Omental fat pad (tissue), 4 donors: ENCODE data around the gene OTX1. TPM values are rescaled to one million over a fixed set of nuclear protein-coding genes. Genes with fewer than 3 reads are reported as not detected.
"Not testable (repeated sequence)": the region's sequence is repeated elsewhere in the genome, so short reads cannot be mapped to it uniquely, and the experiment has no call there.

Source experiments
- ATAC-seq: fragments of 150-250 bp; one replicate; pipeline ENCODE4 v1.9.1; 2016; ENCODE audit warnings: mild to moderate bottlenecking, moderate library complexity; ENCODE audit not compliant: low FRiP score
- DNase-seq: peaks from one replicate; pipeline ENCODE4 v3.0.0-alpha.2; 2019; ENCODE audit warnings: low spot score
- total RNA-seq, 4 donors: library from RNA; depleted of rRNA; stranded (reverse); fragments of >200 nt; gene quantifications; one replicate each; pipeline ENCODE4 v1.1.0, GENCODE V29; 2016
- TF ChIP-seq, protein P1 (sequence below), 3 donors: fragments of 450-650 bp; IDR thresholded peaks; one replicate each; pipeline ENCODE4 v1.5.1; 2016 to 2017; ENCODE audit warnings: antibody characterized with exemption in 3 of 3, mild to moderate bottlenecking in 3 of 3, moderate library complexity in 2 of 3

The OTX1 gene
- total RNA-seq, 4 donors from 2014 or later, result 0.37 TPM; not detected in 3

DNA sequence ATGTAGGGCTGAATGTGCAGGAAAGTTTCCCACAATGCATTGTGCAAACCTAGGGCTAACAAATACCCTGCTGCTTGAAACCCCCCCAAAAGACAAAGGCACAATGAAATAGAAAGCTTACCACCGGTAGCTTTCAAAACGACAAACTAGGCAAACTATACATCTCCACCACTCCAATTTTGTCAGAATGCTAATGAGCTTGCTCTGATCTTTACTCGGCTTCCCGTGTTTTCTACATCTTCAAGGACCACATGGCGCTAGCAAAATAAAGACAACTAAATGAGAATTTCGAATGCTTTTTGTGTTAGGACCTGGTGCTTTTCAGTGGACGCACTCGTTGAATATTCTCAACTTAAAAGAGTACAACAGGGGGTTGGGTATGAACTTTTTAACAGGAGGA lies 37.2 kb upstream of the OTX1 start:
- no peak for ATAC-seq
- TF ChIP-seq, protein P1, sequence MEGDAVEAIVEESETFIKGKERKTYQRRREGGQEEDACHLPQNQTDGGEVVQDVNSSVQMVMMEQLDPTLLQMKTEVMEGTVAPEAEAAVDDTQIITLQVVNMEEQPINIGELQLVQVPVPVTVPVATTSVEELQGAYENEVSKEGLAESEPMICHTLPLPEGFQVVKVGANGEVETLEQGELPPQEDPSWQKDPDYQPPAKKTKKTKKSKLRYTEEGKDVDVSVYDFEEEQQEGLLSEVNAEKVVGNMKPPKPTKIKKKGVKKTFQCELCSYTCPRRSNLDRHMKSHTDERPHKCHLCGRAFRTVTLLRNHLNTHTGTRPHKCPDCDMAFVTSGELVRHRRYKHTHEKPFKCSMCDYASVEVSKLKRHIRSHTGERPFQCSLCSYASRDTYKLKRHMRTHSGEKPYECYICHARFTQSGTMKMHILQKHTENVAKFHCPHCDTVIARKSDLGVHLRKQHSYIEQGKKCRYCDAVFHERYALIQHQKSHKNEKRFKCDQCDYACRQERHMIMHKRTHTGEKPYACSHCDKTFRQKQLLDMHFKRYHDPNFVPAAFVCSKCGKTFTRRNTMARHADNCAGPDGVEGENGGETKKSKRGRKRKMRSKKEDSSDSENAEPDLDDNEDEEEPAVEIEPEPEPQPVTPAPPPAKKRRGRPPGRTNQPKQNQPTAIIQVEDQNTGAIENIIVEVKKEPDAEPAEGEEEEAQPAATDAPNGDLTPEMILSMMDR (IDR thresholded peaks at IDR 0.05), result no peak

DNA sequence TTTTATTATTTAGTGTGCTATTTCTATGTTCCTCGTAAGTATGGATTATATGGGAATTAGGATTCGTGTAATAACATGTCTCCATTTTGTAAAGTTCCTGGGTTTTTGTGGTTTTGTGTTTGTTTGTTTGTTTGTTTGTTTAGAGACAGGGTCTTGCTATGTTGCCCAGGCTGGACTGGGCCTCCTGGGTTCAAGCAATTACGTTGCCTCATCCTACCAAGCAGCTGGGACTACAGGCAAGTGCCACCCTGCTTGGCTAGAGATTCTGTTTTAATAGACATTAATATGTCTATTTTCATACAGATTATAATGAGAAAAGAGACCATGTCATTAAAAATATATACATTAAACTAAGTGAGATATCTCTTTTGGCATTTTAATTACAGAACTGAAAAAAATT lies 35.2 kb upstream of the OTX1 start:
- ATAC-seq (no peak), DNase-seq (no peak)
- TF ChIP-seq, protein P1 (IDR thresholded peaks at IDR 0.05), result no peak

More for the DNA sequence above, 37.2 kb upstream of the OTX1 start:
- DNase-seq, result no peak

DNA sequence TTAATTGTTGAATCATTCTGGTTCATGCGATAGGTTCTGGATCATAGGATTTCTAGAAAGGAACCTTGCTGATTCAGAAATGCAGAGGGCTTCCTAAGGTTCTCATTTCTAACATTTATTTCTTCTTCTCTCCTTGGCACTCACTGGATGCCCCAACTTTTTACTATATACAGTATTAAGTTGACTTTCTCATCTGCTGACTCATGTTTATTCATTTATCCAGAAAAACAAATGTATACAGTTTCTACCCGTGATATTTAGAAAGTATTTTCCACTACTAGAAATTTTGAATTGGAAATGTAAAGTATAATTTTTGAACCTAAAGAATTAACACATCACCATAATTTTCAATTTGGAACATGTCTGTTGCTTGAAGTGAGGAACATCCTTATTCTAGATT lies 32.2 kb upstream of the OTX1 start:
- ATAC-seq, result no peak
- no peak for DNase-seq
- TF ChIP-seq, protein P1 (IDR thresholded peaks at IDR 0.05), result no peak

DNA sequence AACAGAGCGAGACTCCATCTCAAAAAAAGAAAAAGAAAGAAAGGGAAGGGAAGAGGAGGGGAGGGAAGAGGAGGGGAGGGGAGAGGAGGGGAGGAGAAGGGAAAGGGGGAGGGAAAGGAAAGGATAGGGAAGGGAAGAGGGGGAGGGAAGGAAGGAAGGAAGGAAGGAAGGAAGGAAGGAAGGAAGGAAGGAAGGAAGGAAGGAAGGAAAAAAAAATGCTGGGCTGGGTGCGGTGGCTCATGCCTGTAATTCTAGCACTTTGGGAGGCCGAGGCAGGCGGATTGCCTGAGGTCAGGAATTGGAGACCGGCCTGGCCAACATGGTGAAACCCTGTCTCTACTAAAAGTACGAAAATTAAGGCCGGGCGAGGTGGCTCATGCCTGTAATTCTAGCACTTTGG lies 30.9 kb upstream of the OTX1 start:
- ATAC-seq, DNase-seq: not testable (repeated sequence)

DNA sequence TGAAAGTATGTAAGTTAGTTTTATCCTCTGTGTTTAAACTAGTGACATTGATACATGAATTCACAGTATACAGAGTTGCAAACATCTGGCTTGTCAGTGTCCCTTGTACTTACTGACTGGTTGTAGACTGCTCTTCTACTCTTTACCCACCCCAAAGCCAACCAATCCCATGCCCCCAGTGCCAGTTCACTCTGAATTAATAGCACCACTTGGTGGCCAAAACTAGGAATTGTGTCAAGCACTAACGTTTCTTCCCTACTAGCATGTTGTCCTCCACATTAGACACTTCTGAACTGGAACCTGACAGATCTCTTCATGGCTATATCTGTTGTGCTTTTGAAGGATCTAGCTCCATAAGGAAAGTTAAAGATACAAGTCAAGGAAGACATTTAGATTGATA lies 27.2 kb upstream of the OTX1 start:
- DNase-seq (no peak), ATAC-seq (no peak)
- TF ChIP-seq, protein P1 (IDR thresholded peaks at IDR 0.05), result no peak

DNA sequence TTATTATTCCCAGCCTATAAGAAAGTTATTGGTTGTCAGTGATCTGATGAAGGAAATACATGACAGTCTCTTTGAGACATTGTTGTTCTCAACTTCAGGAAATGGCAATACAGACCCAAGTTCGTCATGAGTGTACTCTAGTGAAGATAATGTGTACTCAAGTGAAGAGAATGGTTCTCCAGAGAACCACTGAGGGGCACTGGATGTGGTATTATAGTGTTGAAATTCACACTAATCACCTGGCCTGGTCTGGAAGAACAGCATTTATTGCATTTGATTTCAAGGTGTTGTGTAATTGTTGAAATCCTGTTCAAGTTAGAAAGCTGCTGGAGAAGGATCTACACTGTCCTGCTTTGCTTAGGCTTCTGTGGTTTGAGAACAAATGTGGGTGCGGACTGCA lies 23.4 kb upstream of the OTX1 start:
- ATAC-seq, result no peak
- no peak for DNase-seq

DNA sequence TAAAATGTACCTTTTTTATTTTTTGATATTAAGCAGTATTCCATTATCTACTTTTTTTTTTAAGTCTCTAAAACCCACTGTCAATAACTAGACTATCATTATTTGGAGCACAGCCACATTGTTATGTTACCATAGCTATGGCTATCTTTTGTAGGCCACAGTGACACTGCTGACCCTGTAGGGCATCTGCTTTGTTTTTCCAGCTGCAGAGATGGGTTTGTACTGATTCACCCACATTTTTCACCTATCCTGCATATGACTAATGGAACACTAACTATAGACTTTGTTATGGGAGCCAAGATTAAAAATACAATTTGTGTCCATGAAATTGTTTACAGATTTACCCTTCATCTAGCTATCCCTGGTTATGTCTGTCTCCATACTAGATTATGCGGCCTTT lies 21.6 kb upstream of the OTX1 start:
- DNase-seq (no peak), ATAC-seq (no peak)
- TF ChIP-seq, protein P1 (IDR thresholded peaks at IDR 0.05), result no peak

More for the DNA sequence above, 23.4 kb upstream of the OTX1 start:
- TF ChIP-seq, protein P1 (IDR thresholded peaks at IDR 0.05), result no peak

DNA sequence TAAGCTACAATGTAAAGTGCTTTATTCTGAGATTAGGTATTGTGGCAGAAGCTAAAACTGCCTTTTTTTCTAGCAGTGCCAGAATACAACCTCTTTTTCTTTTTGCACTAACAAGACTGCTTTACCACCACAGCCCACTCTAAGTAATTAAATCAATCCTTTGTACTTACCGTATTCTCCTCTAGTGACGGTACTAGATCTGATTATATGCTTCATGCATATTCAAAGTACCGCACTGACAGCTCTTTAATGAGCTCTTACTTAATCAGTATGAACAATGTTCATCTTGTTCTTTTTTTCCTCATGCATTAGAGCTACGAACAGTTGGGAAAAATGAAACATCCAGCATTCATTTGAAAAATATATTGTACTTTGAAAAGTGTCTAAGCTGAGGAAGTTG lies 16.1 kb upstream of the OTX1 start:
- ATAC-seq (no peak), DNase-seq (no peak)
- TF ChIP-seq, protein P1 (IDR thresholded peaks at IDR 0.05), result no peak
